Small intestine (tissue), 7 donors: ENCODE measurements around the gene ARHGAP35. TPM values are rescaled to one million over a fixed set of nuclear protein-coding genes. Genes with fewer than 3 reads are reported as not detected.

Experiments used
- DNase-seq, 2 donors: peaks; one replicate each; pipeline versions ENCODE4 v3.0.0 to v3.0.0-alpha.2; 2013
- FAIRE-seq: peaks from 2 replicates; lab custom pipeline; 2012; peaks lifted over from hg19 to GRCh38; lab: Jason Lieb, UNC
- H3K27ac ChIP-seq, 3 donors: one replicate each; pipeline ENCODE4 v1.5.1; 2013; ENCODE audit warnings: low read length in 2 of 3, mild to moderate bottlenecking in 2 of 3, control low read depth in 1 of 3, inconsistent platforms in 1 of 3, low read depth in 1 of 3, moderate library complexity in 1 of 3
- H3K27me3 ChIP-seq, 3 donors: one replicate each; pipeline ENCODE4 v1.6.1; 2013; ENCODE audit warnings: low read length in 3 of 3, inconsistent platforms in 1 of 3; ENCODE audit not compliant: control insufficient read depth in 3 of 3, insufficient read depth in 3 of 3
- H3K36me3 ChIP-seq, 3 donors: one replicate each; pipeline ENCODE4 v1.6.1; 2013; ENCODE audit warnings: low read length in 3 of 3, inconsistent platforms in 1 of 3, low read depth in 1 of 3, mild to moderate bottlenecking in 1 of 3, moderate library complexity in 1 of 3; ENCODE audit not compliant: control insufficient read depth in 3 of 3, insufficient read depth in 2 of 3
- H3K4me1 ChIP-seq, 3 donors: one replicate each; pipeline ENCODE4 v1.6.1; 2013; ENCODE audit warnings: low read length in 2 of 3, inconsistent platforms in 1 of 3, low read depth in 1 of 3, mild to moderate bottlenecking in 1 of 3, moderate library complexity in 1 of 3; ENCODE audit not compliant: control insufficient read depth in 3 of 3, insufficient read depth in 2 of 3
- H3K4me3 ChIP-seq, 3 donors: one replicate each; pipeline ENCODE4 v1.5.1; 2013; ENCODE audit warnings: low read length in 3 of 3, control low read depth in 1 of 3, inconsistent platforms in 1 of 3, low read depth in 1 of 3, mild to moderate bottlenecking in 1 of 3, moderate library complexity in 1 of 3
- H3K9me3 ChIP-seq, 2 donors: one replicate each; pipeline ENCODE4 v1.6.1; 2013; ENCODE audit warnings: low read depth in 1 of 2, low read length in 1 of 2; ENCODE audit not compliant: control insufficient read depth in 2 of 2, insufficient read depth in 1 of 2
- WGBS, 3 donors: extraction: QIAGEN DNeasy Blood & Tissue Kit; methylation state at CpG; one replicate each; pipeline ENCODE4 v1.1.7; 2013; 5-methylcytosine and 5-hydroxymethylcytosine counted together
- polyA plus RNA-seq, 4 donors: library from polyadenylated mRNA; stranded (reverse) in 3 of 4; unstranded in 1 of 4; fragments of 200-250 nt in 3 of 4; fragments of 120-200 nt in 1 of 4; gene quantifications; one replicate each; pipeline versions ENCODE4 v1.2.1 to v1.2.3, GENCODE V29; 2013
- donor health status: healthy with polysubstance abuse.
- donor health status: control.
- donor health status: control.
- donor health status: Bipolar disorder and iron deficiency.
- donor health status: healthy.

Gene ARHGAP35
- polyA plus RNA-seq, 4 donors = 12.7 to 46.5 (median 19.6) TPM

DNA sequence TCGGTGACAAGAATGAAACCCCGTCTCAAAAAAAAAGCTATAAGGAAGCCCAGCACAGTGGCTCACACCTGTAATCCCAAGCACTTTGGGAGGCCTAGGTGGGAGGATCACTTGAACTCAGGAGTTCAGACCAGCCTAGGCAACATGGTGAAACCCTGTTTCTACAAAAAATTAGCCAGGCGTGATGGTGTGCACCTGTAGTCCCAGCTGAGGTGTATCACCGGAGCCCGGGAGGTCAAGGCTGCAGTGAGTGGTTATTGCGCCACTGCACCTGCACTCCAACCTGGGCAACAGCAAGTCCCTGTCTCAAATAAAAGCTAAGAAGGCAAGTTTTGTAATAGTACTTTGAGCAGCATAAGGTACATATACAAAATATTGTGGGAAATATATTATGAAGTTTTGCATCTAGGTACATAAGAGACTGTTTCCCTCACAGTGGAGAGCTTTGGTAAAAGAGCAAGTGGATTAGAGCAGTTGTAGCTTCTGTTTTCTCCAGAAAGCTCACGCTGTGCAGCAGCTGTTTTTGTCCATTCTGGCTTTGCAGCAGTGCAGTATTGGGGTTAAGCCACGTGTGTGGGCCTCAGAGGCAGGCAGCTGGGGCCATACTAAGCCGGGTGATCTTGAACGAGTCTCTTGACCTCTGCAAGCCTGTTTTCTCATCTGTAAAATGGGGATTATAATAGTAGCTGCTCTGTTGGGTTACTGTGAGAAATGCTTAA lies 35.4 kb downstream of the ARHGAP35 start:
- no peaks in the 10 kb centered on the region for H3K27me3 ChIP-seq
- peaks cover 9 to 15% (median 10%) of the 10 kb centered on the region in 3 donors for H3K4me1 ChIP-seq
- no peak for FAIRE-seq
- 74 to 82% (median 80%) methylated on average over 10 of the region's 10 CpGs for WGBS, 3 donors
- peaks cover 0 to 10% (median 0%) of the 10 kb centered on the region in 3 donors for H3K36me3 ChIP-seq
- H3K9me3 ChIP-seq = no peaks in the 10 kb centered on the region
- no peak overlapping the region for H3K4me3 ChIP-seq
- DNase-seq = no peak
- no peak overlapping the region for H3K27ac ChIP-seq

DNA sequence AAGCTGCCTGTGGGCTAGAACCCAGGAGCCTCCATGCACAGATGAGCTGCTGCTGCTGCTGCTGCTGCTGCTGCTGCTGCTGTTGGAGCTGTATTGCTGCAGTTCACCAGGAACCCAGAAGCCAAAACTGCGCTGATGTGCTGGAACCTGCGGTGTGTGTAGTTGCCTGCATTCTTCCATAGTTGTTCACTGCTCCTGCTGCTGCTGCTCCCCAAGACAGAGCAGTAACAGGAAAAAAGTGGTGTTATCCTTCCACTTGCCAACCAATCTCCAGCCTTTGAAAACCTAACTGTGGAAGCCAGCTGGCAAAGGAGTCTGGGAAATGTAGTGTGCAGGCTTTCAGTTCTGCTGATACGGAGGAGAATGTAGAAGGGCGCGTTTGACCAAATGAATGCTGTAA lies 37.9 kb downstream of the ARHGAP35 start:
- WGBS, 3 donors = 73 to 85% (median 81%) methylated on average over 5 of the region's 5 CpGs

DNA sequence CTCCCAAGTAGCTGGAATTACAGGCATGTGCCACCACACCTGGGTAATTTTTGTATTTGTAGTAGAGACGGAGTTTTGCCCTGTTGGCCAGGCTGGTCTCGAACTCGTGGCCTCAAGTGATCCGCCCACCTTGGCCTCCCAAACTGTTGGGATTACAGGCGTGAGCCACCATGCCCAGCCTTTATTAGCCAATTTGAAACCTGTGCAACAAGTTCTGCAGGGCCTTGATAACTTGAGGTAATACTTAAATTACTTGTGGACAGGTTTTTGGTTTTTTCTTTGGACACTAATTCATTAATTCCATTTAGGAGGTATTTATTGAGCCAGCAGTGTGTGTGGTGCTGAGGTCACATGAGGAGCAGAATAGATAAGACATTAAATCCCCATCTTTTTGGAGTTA lies 39.5 kb downstream of the ARHGAP35 start:
- no peak overlapping the region for H3K4me3 ChIP-seq
- 90 to 92% (median 91%) methylated on average over 5 of the region's 5 CpGs for WGBS, 3 donors
- H3K27ac ChIP-seq = no peak overlapping the region
- FAIRE-seq (no peak), DNase-seq (no peak)
- H3K9me3 ChIP-seq = no peaks in the 10 kb centered on the region
- H3K4me1 ChIP-seq = peaks cover 12 to 33% (median 19%) of the 10 kb centered on the region in 3 donors
- no peaks in the 10 kb centered on the region for H3K27me3 ChIP-seq
- H3K36me3 ChIP-seq = peaks cover 0 to 12% (median 0%) of the 10 kb centered on the region in 3 donors

More for the DNA sequence above, 37.9 kb downstream of the ARHGAP35 start:
- FAIRE-seq = no peak
- Histone ChIP-seq H3K9me3 (no peaks in the 10 kb centered on the region), H3K36me3 (peaks cover 0 to 10% (median 0%) of the 10 kb centered on the region in 3 donors), H3K27me3 (no peaks in the 10 kb centered on the region), H3K27ac (no peak overlapping the region), H3K4me1 (peaks cover 10 to 23% (median 14%) of the 10 kb centered on the region in 3 donors), H3K4me3 (no peak overlapping the region)
- DNase-seq = no peak

- DNase-seq (peak in 1 of 2 donors; percentile 15), FAIRE-seq (no peak)
- H3K4me1 ChIP-seq = peaks cover 12 to 33% (median 19%) of the 10 kb centered on the region in 3 donors
- no peaks in the 10 kb centered on the region for H3K9me3 ChIP-seq
- no peak overlapping the region for H3K27ac ChIP-seq
- no peak overlapping the region for H3K4me3 ChIP-seq
- H3K27me3 ChIP-seq = no peaks in the 10 kb centered on the region
- peaks cover 0 to 18% (median 0%) of the 10 kb centered on the region in 3 donors for H3K36me3 ChIP-seq
Measured at GRCh38 chr19:46901701-46902401, 41.1 kb downstream of the ARHGAP35 start.

DNA sequence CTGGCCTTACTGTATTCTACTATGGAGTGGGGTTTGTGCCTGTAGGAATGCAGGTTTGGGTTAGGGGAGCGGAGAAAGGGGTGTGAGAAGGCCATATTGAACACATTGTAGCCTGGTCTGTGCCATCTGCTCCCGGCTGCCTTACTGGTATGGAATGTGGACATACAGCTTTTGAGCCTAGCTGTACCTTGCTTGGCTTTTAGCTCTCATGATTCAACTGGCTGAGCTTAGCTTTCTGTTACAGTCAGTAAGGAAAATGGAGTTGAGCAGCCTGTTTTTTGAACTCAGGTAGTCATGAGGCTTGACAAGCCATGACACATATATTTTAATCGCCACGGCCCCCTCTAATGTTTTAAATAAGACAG lies 41.6 kb downstream of the ARHGAP35 start:
- peak; percentile 50 to 54 for DNase-seq
- Histone ChIP-seq H3K4me1 (peaks cover 12 to 33% (median 19%) of the 10 kb centered on the region in 3 donors), H3K27me3 (no peaks in the 10 kb centered on the region), H3K36me3 (peaks cover 0 to 16% (median 0%) of the 10 kb centered on the region in 3 donors), H3K9me3 (no peaks in the 10 kb centered on the region), H3K4me3 (no peak overlapping the region), H3K27ac (no peak overlapping the region)
- 38 to 67% (median 65%) methylated on average over 4 of the region's 4 CpGs for WGBS, 3 donors
- no peak for FAIRE-seq

- H3K27ac ChIP-seq = no peak overlapping the region
- H3K4me1 ChIP-seq = peaks cover 12 to 33% (median 19%) of the 10 kb centered on the region in 3 donors
- 7 to 28% (median 25%) methylated on average over 3 of the region's 3 CpGs for WGBS, 3 donors
- DNase-seq (peak in 1 of 2 donors; percentile 10), FAIRE-seq (no peak)
- peaks cover 0 to 16% (median 0%) of the 10 kb centered on the region in 3 donors for H3K36me3 ChIP-seq
- H3K4me3 ChIP-seq = no peak overlapping the region
- H3K27me3 ChIP-seq = no peaks in the 10 kb centered on the region
- no peaks in the 10 kb centered on the region for H3K9me3 ChIP-seq
Measured at GRCh38 chr19:46903458-46903857, 42.7 kb downstream of the ARHGAP35 start.

DNA sequence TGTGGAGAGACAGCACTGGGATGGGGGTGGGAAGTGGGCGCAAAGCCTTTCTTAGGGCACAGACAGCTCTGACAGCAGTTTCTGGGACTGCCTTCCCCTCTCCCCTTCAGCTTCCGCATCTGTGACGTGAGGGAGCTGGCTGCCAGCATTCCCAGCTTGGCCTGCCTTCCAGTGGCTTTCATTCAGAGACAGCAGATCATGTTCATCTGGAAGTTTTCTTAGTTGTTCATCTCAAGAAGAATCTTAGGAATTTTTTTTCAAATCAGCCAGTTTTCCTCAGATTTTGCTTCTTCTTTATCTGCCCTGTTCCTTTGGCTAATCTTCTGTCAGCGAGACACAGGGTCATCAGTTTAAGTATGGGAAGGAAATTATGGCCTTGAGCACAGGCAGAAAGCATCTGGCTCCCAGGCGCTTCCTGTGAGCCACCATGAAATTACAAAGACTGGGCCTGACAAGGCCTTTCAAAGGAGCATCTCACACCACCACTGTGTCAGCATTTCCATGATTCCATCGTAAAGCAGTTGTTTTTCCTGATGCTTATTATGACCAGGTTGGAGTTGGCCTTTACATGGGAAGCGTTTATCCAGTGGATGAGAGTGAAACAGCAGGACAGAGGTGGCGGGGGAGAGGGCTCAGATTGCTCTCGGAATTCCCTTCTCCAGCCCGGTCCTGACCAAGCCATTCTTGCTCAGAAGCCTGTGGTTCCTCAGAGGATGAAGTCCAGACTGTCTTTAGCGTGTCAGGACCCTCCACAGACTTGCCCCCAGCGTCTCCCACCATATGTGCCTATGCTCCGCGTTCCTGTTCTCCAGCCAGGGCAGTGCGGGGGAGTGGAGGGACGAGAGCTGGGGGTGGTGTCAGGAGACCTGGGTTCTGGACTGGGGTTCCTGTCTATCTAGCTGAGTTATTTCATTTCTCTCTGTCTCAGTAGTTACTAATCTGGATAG lies 43.6 kb downstream of the ARHGAP35 start:
- peak overlapping the region in 2 of 3 donors; percentile 7 to 32 for H3K27ac ChIP-seq
- H3K4me1 ChIP-seq = peaks cover 12 to 33% (median 15%) of the 10 kb centered on the region in 3 donors
- WGBS, 3 donors = 74 to 89% (median 89%) methylated on average over 16 of the region's 16 CpGs
- H3K36me3 ChIP-seq = peaks cover 0 to 11% (median 0%) of the 10 kb centered on the region in 3 donors
- no peaks in the 10 kb centered on the region for H3K27me3 ChIP-seq
- H3K4me3 ChIP-seq = no peak overlapping the region
- DNase-seq = no peak
- no peak for FAIRE-seq
- H3K9me3 ChIP-seq = no peaks in the 10 kb centered on the region

GRCh38 chr19:46906221-46906620 lies 45.4 kb downstream of the ARHGAP35 start:
- Histone ChIP-seq H3K9me3 (no peaks in the 10 kb centered on the region), H3K36me3 (peaks cover 0 to 11% (median 0%) of the 10 kb centered on the region in 3 donors), H3K27me3 (no peaks in the 10 kb centered on the region), H3K4me1 (peaks cover 12 to 33% (median 15%) of the 10 kb centered on the region in 3 donors), H3K4me3 (no peak overlapping the region), H3K27ac (no peak overlapping the region)
- DNase-seq (no peak), FAIRE-seq (no peak)
- 90 to 96% (median 90%) methylated on average over 2 of the region's 2 CpGs for WGBS, 3 donors
